HEK293T (cell line): Measurements from ENCODE around the gene DNAH8.

Experiments used
- CTCF ChIA-PET: fragments of 350-600 bp; formaldehyde crosslinking; extraction: SDS; loops from one replicate; lab custom pipeline; 2021; ENCODE audit warnings: antibody characterized with exemption, inconsistent platforms; lab: Yijun Ruan, JAX
- POLR2A ChIA-PET: fragments of 350-600 bp; formaldehyde crosslinking; extraction: SDS; loops from one replicate; lab custom pipeline; 2020; ENCODE audit warnings: antibody characterized with exemption, inconsistent platforms; lab: Yijun Ruan, JAX
- DNase-seq: peaks from one replicate; pipeline ENCODE4 v3.0.0; 2012; ENCODE audit warnings: mixed read lengths; ENCODE audit errors: extremely low spot score
- ARNT ChIP-seq: fragments of 450-650 bp; IDR thresholded peaks from 2 replicates; pipeline ENCODE4 v1.6.1; 2017; ENCODE audit warnings: mild to moderate bottlenecking
- BHLHE40 ChIP-seq: fragments of 450-650 bp; IDR thresholded peaks from 2 replicates; pipeline ENCODE4 v1.6.1; 2016; ENCODE audit warnings: mild to moderate bottlenecking, moderate library complexity, borderline replicate concordance
- CTBP1 ChIP-seq: fragments of 450-650 bp; IDR thresholded peaks from 2 replicates; pipeline ENCODE4 v1.6.1; 2016; ENCODE audit warnings: borderline replicate concordance
- ELF4 ChIP-seq: fragments of 450-650 bp; IDR thresholded peaks from 2 replicates; pipeline ENCODE4 v1.6.1; 2017; ENCODE audit warnings: antibody characterized with exemption
- FOXA1 ChIP-seq: fragments of 450-650 bp; IDR thresholded peaks from 2 replicates; pipeline ENCODE4 v1.6.1; 2016; ENCODE audit warnings: mild to moderate bottlenecking
- FOXK2 ChIP-seq: fragments of 450-650 bp; IDR thresholded peaks from 2 replicates; pipeline ENCODE4 v1.6.1; 2016; ENCODE audit warnings: mild to moderate bottlenecking
- FOXM1 ChIP-seq: fragments of 450-650 bp; IDR thresholded peaks from 2 replicates; pipeline ENCODE4 v1.6.1; 2017; ENCODE audit warnings: mild to moderate bottlenecking, borderline replicate concordance
- HDGF ChIP-seq: fragments of 450-650 bp; IDR thresholded peaks from 2 replicates; pipeline ENCODE4 v1.6.1; 2017; ENCODE audit warnings: antibody characterized with exemption, borderline replicate concordance
- L3MBTL2 ChIP-seq: fragments of 450-650 bp; conservative IDR thresholded peaks from 2 replicates; pipeline ENCODE4 v1.6.1; 2016; ENCODE audit warnings: mild to moderate bottlenecking
- LEF1 ChIP-seq: fragments of 450-650 bp; IDR thresholded peaks from 2 replicates; pipeline ENCODE4 v1.6.1; 2017; ENCODE audit warnings: mild to moderate bottlenecking, borderline replicate concordance
- NFRKB ChIP-seq: fragments of 450-650 bp; IDR thresholded peaks from 2 replicates; pipeline ENCODE4 v1.6.1; 2016; ENCODE audit warnings: mild to moderate bottlenecking, moderate library complexity
- SP1 ChIP-seq: fragments of 450-650 bp; IDR thresholded peaks from 2 replicates; pipeline ENCODE4 v1.6.1; 2017
- SUZ12 ChIP-seq: fragments of 450-650 bp; IDR thresholded peaks from 2 replicates; pipeline ENCODE4 v1.6.1; 2016; ENCODE audit warnings: mild to moderate bottlenecking
- TARDBP ChIP-seq: fragments of 450-650 bp; IDR thresholded peaks from 2 replicates; pipeline ENCODE4 v1.6.1; 2016
- ZNF384 ChIP-seq: fragments of 450-650 bp; IDR thresholded peaks from 2 replicates; pipeline ENCODE4 v1.6.1; 2016
- TF ChIP-seq, protein P1 (sequence below): fragments of 450-650 bp; IDR thresholded peaks from 2 replicates; pipeline ENCODE4 v1.6.1; 2016

Gene DNAH8

DNA sequence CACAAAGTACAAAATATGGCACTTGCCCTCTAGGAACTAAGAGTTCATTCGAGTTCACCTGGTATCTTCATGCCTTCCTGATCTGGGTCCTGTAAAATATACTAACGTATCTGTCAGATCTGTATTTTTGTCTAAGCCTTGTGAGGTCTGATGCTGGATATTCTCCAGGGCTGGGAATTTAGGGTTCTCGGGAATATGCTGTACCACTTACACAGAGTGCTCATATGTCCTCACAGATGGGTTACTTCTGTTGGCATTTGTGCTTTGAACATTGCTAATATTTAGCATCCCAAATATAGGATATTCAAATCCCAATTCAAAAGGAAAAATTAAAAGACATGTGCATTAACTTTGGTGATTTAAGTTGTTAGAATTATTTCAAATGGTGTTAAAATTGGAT is 122.0 kb downstream of the DNAH8 start:
- POLR2A ChIA-PET = no interaction called here
- TF ChIP-seq LEF1 (no peak), ZNF384 (no peak), BHLHE40 (no peak), ARNT (no peak), SP1 (no peak), FOXM1 (no peak), TARDBP (no peak), L3MBTL2 (no peak), CTBP1 (no peak), ELF4 (no peak), FOXA1 (no peak), NFRKB (no peak), SUZ12 (no peak), HDGF (no peak), FOXK2 (no peak)
- TF ChIP-seq, protein P1, sequence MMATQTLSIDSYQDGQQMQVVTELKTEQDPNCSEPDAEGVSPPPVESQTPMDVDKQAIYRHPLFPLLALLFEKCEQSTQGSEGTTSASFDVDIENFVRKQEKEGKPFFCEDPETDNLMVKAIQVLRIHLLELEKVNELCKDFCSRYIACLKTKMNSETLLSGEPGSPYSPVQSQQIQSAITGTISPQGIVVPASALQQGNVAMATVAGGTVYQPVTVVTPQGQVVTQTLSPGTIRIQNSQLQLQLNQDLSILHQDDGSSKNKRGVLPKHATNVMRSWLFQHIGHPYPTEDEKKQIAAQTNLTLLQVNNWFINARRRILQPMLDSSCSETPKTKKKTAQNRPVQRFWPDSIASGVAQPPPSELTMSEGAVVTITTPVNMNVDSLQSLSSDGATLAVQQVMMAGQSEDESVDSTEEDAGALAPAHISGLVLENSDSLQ = no peak
- CTCF ChIA-PET = no interaction called here
- no peak for DNase-seq

DNA sequence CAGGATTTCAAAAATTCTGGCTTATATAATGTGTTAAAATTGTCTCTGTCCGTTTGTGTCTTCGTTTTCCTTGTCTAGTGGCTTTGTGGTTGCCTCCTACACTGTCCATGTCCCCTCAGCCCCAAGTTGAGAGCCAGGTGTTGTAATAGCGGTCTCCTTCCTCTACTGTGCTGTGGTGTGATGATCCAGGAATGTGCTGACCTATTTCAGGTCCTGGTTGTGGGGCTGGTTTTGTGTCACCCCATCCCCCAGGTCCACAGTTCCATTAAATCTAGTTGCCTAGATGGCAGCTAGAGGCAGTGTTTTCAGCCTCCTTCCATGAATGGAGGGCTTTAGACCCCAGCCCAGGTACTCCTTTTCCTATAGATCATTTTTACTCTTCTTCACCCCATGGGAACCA is 128.7 kb downstream of the DNAH8 start:
- CTCF ChIA-PET = no interaction called here
- TF ChIP-seq FOXK2 (no peak), SUZ12 (no peak), FOXM1 (no peak), ZNF384 (no peak), HDGF (no peak), SP1 (no peak), LEF1 (no peak), NFRKB (no peak), CTBP1 (no peak), FOXA1 (no peak), ARNT (no peak)
- POLR2A ChIA-PET = no interaction called here
- no peak for DNase-seq

DNA sequence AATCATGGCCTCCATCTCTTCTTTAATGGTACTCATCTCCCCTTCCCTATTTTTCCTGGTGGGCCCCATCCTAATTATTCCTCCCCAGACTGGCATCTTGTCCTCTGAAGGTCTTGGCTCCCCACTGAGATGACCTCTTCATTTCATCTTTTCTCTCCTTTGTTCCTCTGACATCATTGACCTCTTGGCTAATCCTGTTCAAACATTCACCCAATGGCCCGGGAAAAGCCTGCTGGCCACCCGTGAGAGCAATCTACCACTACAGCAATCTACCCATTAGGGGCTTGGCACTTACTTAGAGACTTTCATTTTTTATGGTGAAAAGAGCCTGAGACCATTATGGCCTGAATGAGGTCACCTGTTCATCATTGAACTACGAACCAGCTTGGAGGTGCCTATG is 130.8 kb downstream of the DNAH8 start:
- POLR2A ChIA-PET = no interaction called here
- CTCF ChIA-PET = no interaction called here
- TF ChIP-seq SUZ12 (no peak), HDGF (no peak), CTBP1 (no peak), SP1 (no peak), TARDBP (no peak), FOXM1 (no peak), NFRKB (no peak), L3MBTL2 (no peak)
- TF ChIP-seq, protein P1 = no peak
- DNase-seq = no peak

DNA sequence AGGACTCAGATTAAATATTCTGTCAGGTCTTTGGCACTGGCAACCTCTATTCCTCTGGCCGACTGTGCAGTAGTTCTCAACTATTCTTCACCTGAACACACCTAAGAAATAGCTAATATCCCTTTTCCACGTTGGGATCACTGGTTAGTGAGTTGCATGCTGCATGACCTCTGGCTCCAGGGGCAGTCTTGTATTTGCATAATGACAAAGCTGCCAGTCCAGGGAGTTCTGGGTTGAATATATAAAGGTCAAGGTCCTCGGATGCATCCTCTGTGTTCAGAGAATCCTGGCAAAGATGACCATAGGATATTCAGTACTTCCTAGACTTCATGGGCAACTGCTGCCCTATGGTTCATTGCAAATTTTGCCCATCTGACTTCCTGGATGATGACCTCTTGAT is 131.2 kb downstream of the DNAH8 start:
- POLR2A ChIA-PET = no interaction called here
- DNase-seq = no peak
- CTCF ChIA-PET = no interaction called here
- TF ChIP-seq SP1 = no peak

DNA sequence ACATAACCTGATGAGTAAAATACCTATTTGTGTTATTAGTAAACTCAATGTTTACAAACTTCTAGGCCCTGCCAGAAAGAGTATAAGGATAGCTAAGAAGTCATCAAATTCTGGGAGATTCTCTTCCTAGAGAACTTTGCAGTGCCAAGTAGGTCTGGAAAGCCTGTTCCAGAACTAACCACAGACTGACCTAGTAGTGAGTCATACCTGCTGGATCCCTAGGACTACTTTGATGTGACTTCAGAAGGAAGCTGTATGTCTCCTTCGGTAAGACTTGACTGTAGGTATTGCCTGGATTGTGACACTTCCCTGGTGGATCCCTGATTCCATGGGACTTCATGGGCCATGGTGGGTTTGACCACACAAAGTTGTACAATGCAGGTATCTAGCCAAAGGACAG is 131.7 kb downstream of the DNAH8 start:
- no peak for DNase-seq
- TF ChIP-seq FOXM1 = no peak
- no peak for TF ChIP-seq CTBP1
- no peak for TF ChIP-seq L3MBTL2
- TF ChIP-seq ZNF384 = no peak
- TF ChIP-seq, protein P1 = no peak
- no peak for TF ChIP-seq NFRKB
- TF ChIP-seq TARDBP = no peak
- no peak for TF ChIP-seq ARNT
- no peak for TF ChIP-seq LEF1
- no peak for TF ChIP-seq FOXK2
- no peak for TF ChIP-seq BHLHE40
- no peak for TF ChIP-seq FOXA1
- TF ChIP-seq HDGF = no peak
- TF ChIP-seq SUZ12 = no peak
- TF ChIP-seq SP1 = no peak
- TF ChIP-seq ELF4 = no peak
- ChIA-PET CTCF (no interaction called here), POLR2A (no interaction called here)

DNA sequence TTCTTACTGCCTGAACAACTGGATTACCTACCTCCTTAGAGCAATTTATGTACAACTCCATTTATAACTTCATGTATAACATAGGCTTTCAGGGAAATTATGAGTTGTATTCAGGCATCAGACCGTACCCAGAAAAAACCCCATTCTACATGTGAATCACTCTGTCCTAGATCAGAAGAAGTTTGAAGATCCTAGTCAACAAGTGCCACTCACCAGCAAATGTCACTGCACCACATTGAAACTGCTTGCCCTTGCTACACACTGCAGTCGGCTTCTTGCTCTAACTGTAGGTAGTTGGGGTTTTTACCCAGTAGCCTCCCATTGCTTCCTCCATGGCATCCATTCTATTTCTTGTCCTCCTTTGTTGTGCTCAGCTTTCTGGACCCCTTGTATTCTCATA is 132.4 kb downstream of the DNAH8 start:
- ChIA-PET POLR2A (no interaction called here), CTCF (no interaction called here)
- no peak for DNase-seq
- TF ChIP-seq, protein P1 = no peak
- no peak for TF ChIP-seq FOXK2
- TF ChIP-seq FOXA1 = no peak
- no peak for TF ChIP-seq ZNF384
- TF ChIP-seq BHLHE40 = no peak
- TF ChIP-seq L3MBTL2 = no peak

DNA sequence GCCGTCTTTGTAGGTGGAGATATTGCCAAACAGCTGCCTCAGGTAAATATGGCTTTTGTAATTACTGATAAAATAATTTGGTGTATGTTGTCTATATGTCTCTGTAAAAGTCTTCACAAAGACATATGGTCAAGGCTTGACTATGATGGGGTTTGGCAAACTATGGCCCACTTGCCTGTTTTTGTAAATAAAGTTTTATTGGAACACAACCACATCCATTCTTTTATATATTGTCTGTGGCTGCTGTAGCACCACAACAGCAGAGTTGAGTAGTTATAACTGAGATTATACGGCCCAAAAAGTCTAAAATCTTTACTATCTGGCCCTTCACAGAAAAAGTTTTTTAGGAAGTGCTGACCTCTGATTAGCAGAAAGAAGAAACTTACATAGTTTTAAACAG is 133.6 kb downstream of the DNAH8 start:
- CTCF ChIA-PET = no interaction called here

More for the DNA sequence above, 133.6 kb downstream of the DNAH8 start:
- POLR2A ChIA-PET = no interaction called here
- TF ChIP-seq FOXK2 (no peak), FOXA1 (no peak), ELF4 (no peak), CTBP1 (no peak), ZNF384 (no peak), SP1 (no peak), ARNT (no peak), SUZ12 (no peak), FOXM1 (no peak), BHLHE40 (no peak), TARDBP (no peak), NFRKB (no peak), HDGF (no peak), LEF1 (no peak), L3MBTL2 (no peak)
- TF ChIP-seq, protein P1 = no peak
- DNase-seq = no peak
